Ramos (cell line): Measurements from ENCODE around the gene HSP90B1.

Experiments used
- in situ Hi-C: fragments of 300-500 bp; cut with MboI; formaldehyde crosslinking; loops from one replicate; pipeline ENCODE4 v1.14.3; 2022; ENCODE audit warnings: low sequenced_read_pairs; ENCODE audit not compliant: unreplicated experiment

Gene HSP90B1

GRCh38 chr12:103928682-103929045 lies 1.5 kb upstream of the HSP90B1 start:
- in situ Hi-C loops: no loop called here

- in situ Hi-C loops: no loop called here
These were observed 995 bp upstream of the HSP90B1 start for GRCh38 chr12:103929046-103929783.

GRCh38 chr12:103929784-103930033 lies 501 bp upstream of the HSP90B1 start:
- in situ Hi-C loops: no loop called here

GRCh38 chr12:103930787-103931735 lies 851 bp downstream of the HSP90B1 start:
- in situ Hi-C loops: no loop called here

GRCh38 chr12:103933237-103933636 lies 3.0 kb downstream of the HSP90B1 start:
- in situ Hi-C loops: no loop called here

- in situ Hi-C loops: no loop called here
These were observed 6.5 kb downstream of the HSP90B1 start for GRCh38 chr12:103936679-103937078.

- in situ Hi-C loops: no loop called here
These were observed 14.8 kb downstream of the HSP90B1 start for GRCh38 chr12:103944964-103945363.

- in situ Hi-C loops: no loop called here
These were observed 17.8 kb downstream of the HSP90B1 start for GRCh38 chr12:103947871-103948555.

- in situ Hi-C loops: no loop called here
These were observed 18.7 kb downstream of the HSP90B1 start for GRCh38 chr12:103948746-103949406.

GRCh38 chr12:103952497-103952896 lies 22.3 kb downstream of the HSP90B1 start:
- in situ Hi-C loops: no loop called here

- in situ Hi-C loops: no loop called here
These were observed 25.8 kb downstream of the HSP90B1 start for GRCh38 chr12:103955811-103956508.

GRCh38 chr12:103956509-103957027 lies 26.4 kb downstream of the HSP90B1 start:
- in situ Hi-C loops: no loop called here

GRCh38 chr12:103957865-103958388 lies 27.7 kb downstream of the HSP90B1 start:
- in situ Hi-C loops: no loop called here

- in situ Hi-C loops: no loop called here
These were observed 28.4 kb downstream of the HSP90B1 start for GRCh38 chr12:103958621-103959020.

- in situ Hi-C loops: no loop called here
These were observed 30.5 kb downstream of the HSP90B1 start for GRCh38 chr12:103960616-103961227.

- in situ Hi-C loops: no loop called here
These were observed 32.3 kb downstream of the HSP90B1 start for GRCh38 chr12:103962493-103962892.

GRCh38 chr12:103964805-103965204 lies 34.6 kb downstream of the HSP90B1 start:
- in situ Hi-C loops: no loop called here

- in situ Hi-C loops: no loop called here
These were observed 35.0 kb downstream of the HSP90B1 start for GRCh38 chr12:103965255-103965589.
